Stimulated activated CD8-positive, alpha-beta memory T cell treated with anti-CD3 and anti-CD28 coated beads, Interleukin-15, amount 100 ng/mL, for 48 hours (primary cell): ENCODE measurements around the gene AGPAT4.
"Not testable (repeated sequence)": the region's sequence is repeated elsewhere in the genome, so short reads cannot be mapped to it uniquely, and the experiment has no call there.

Experiments used
- DNase-seq, 2 donors: peaks; one replicate each; pipeline ENCODE4 v3.0.0-alpha.2; 2020; ENCODE audit warnings: low read depth in 2 of 2

Gene AGPAT4

GRCh38 chr6:161273752-161274487, at the start of gene AGPAT4:
Gene AGPAT4 (minus strand): TSS chr6:161274061. CDS start chr6:161232213, 41,848 bp downstream.
- DNase-seq = peak; percentile 36 to 51

GRCh38 chr6:161319231-161319630, 45.4 kb upstream of the AGPAT4 start:
- DNase-seq = no peak

- no peak for DNase-seq
Observed at GRCh38 chr6:161318456-161318855, 44.6 kb upstream of the AGPAT4 start.

- no peak for DNase-seq
Observed at GRCh38 chr6:161316531-161316930, 42.7 kb upstream of the AGPAT4 start.

- DNase-seq = not testable (repeated sequence)
Observed at GRCh38 chr6:161315246-161315917, 41.5 kb upstream of the AGPAT4 start.

- DNase-seq = not testable (repeated sequence)
Observed at GRCh38 chr6:161314541-161315245, 40.8 kb upstream of the AGPAT4 start.

- no peak for DNase-seq
Observed at GRCh38 chr6:161313940-161314509, 40.2 kb upstream of the AGPAT4 start.

- not testable (repeated sequence) for DNase-seq
Observed at GRCh38 chr6:161313475-161313874, 39.6 kb upstream of the AGPAT4 start.

GRCh38 chr6:161309774-161310173, 35.9 kb upstream of the AGPAT4 start:
- DNase-seq = not testable (repeated sequence)

GRCh38 chr6:161308075-161308655, 34.3 kb upstream of the AGPAT4 start:
- no peak for DNase-seq

GRCh38 chr6:161305860-161306259, 32.0 kb upstream of the AGPAT4 start:
- DNase-seq = no peak

- no peak for DNase-seq
Observed at GRCh38 chr6:161303628-161304340, 29.9 kb upstream of the AGPAT4 start.

- no peak for DNase-seq
Observed at GRCh38 chr6:161302949-161303348, 29.1 kb upstream of the AGPAT4 start.

GRCh38 chr6:161301338-161301737, 27.5 kb upstream of the AGPAT4 start:
- no peak for DNase-seq

- no peak for DNase-seq
Observed at GRCh38 chr6:161300823-161301222, 27.0 kb upstream of the AGPAT4 start.

GRCh38 chr6:161299726-161300125, 25.9 kb upstream of the AGPAT4 start:
- no peak for DNase-seq

- DNase-seq = no peak
Observed at GRCh38 chr6:161295784-161296183, 21.9 kb upstream of the AGPAT4 start.

GRCh38 chr6:161292650-161293281, 18.9 kb upstream of the AGPAT4 start:
- no peak for DNase-seq

GRCh38 chr6:161292145-161292544, 18.3 kb upstream of the AGPAT4 start:
- DNase-seq = no peak

- no peak for DNase-seq
Observed at GRCh38 chr6:161290751-161291150, 16.9 kb upstream of the AGPAT4 start.

- DNase-seq = no peak
Observed at GRCh38 chr6:161284653-161285052, 10.8 kb upstream of the AGPAT4 start.
